HG02610 (cell line): Measurements from ENCODE around the gene ISCA2.
"Not testable (repeated sequence)": the region's sequence is repeated elsewhere in the genome, so short reads cannot be mapped to it uniquely, and the experiment has no call there.

Experiments used
- ATAC-seq: cut with Tn5 transposase; IDR thresholded peaks from one replicate; pipeline ENCODE4 v1.9.1; 2021; ENCODE audit warnings: mild to moderate bottlenecking, moderate library complexity; ENCODE audit not compliant: unreplicated experiment

ISCA2 gene

DNA sequence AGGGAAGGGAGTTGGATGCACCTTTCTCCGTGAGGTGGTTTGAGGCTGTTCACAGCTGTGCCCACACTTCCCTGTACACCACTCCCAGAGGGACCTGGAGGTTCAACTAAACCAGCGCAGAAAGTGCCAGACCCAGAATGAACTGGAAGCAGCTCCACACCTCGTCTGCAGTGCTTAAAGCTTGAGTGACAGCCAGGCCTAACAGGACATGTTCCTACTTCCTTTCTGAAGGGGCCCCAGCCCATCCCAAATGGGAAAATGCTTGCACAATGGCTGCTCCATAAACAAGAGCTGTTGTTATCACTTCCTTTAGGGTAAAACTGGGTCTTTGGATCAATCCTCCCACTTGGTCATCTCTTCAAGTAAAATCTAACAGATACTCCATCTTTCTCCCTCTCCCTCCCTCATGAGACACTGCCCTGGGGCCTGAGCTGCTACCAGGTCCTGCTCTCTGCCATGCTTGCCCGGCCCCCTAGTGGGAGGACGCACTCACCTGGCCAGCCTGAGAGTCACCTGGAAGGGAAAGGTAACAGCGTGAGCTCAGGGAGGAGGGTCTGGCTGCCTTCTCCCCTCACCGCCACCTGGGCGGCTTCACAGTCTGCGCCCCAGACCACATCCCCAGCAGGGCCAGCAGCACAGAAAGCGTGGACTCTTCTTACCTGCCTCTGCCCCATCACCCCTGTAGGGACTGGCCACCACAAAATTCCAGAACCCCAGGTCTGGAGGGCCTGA, 33.5 kb downstream of the ISCA2 start:
- ATAC-seq: no peak

DNA sequence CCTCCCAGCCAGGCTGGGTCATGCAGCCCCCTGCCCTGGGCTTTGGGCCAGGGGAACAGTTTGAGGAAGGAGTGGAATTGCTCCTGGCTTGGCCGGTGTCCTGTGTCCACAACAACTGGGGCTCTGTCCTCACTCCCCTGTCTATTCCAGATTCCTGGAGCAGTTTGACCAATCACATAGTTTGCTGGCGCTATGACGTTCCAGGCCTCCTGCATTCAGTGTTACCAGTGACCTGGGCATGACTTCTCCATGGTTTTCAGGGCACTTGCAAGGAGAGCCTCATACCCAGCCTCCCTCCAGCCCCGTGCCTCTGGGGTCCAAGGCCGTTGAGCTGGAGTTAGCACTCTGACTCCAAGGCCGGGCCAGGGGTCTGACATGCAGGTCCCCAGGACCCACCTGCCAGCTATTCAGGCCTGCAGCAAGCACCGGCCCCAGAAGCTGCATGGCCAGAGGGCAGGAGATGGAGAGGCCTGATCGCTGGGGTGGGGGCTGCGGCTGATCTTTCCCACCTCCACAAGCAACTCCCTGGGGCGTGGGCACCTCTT, 34.2 kb downstream of the ISCA2 start:
- ATAC-seq: no peak

DNA sequence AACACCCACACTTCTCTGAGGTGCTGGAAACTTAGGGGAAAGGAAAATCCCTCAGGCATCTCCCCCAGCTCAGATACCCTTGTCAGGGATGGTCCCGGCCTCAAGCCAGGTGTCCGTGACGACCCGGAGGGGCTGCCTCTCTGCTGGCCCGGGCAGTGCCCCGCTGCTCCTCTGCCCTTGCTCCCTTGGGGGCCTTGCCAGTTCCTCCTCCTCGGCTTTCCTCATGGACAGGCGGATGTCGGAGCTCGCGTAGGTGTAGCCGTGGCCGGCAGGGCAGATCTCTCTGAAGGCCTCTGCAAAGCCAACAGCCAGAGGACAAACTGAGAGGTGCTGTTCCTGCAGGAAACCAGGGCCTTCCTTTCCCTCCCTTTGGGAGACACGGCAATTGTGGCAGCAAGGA, 34.8 kb downstream of the ISCA2 start:
- no peak for ATAC-seq

- ATAC-seq: no peak
Observed at GRCh38 chr14:74528886-74529285, 35.3 kb downstream of the ISCA2 start.

DNA sequence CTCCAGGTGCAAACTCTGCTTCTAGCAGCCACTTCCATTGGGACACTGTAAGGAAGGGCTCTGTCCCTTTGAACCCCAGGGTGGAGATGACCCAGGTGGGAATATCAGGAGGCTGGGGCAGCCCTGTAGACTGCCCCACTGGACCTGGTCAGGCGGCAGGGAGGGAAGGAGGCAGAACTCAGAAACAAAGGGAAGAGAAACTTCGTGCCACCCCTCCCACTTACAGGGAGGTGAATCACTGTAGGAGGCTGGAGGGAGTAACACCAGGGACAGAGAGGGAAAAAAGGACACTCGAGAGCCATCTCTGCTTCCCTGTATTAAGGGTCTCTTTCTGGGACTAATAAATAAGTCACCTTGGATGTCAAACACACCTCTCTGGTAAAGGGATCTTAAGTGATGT, 37.4 kb downstream of the ISCA2 start:
- no peak for ATAC-seq

- ATAC-seq: no peak
Observed at GRCh38 chr14:74531467-74531866, 37.9 kb downstream of the ISCA2 start.

DNA sequence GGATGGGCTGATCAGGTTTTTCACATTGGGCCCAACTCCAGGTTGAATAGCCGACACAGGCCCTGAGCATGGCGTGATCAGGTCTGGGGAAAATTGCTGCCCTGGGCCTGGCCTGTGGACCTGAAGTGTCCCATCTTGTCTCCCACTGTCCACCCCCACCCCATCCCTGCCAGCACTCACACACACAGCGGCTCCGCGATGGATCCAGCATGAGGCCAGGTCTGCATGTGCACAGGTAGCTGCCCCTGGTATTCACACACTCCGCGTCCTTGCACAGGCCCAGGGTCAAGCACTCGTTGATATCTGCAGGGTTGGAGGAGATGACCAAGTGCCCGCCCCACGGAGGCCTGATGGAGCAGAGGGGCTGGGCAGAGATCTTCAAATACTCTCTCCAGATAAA, 38.7 kb downstream of the ISCA2 start:
- ATAC-seq: no peak

DNA sequence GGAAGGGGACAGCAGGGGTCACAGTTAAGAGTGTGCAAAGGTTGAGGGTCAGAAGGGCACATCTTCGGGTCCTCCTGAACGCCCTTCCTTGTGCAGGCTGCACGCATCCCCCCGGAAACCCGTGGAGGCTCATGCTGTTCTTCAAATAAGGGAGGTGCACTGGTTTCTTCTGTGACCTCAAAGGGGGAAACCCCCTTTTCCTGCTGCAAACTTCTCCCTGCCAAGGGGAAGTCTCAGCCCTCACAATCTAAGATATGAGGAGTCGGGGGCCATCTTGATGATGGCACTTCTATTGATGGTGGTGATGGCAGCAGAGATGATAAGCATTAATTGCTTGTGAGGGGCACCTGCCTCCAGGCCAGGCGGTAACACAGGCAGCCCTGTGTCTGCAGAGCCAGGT, 40.0 kb downstream of the ISCA2 start:
- no peak for ATAC-seq

- ATAC-seq: no peak
Observed at GRCh38 chr14:74535756-74536325, 42.3 kb downstream of the ISCA2 start.

- not testable (repeated sequence) for ATAC-seq
Observed at GRCh38 chr14:74536336-74536735, 42.8 kb downstream of the ISCA2 start.

DNA sequence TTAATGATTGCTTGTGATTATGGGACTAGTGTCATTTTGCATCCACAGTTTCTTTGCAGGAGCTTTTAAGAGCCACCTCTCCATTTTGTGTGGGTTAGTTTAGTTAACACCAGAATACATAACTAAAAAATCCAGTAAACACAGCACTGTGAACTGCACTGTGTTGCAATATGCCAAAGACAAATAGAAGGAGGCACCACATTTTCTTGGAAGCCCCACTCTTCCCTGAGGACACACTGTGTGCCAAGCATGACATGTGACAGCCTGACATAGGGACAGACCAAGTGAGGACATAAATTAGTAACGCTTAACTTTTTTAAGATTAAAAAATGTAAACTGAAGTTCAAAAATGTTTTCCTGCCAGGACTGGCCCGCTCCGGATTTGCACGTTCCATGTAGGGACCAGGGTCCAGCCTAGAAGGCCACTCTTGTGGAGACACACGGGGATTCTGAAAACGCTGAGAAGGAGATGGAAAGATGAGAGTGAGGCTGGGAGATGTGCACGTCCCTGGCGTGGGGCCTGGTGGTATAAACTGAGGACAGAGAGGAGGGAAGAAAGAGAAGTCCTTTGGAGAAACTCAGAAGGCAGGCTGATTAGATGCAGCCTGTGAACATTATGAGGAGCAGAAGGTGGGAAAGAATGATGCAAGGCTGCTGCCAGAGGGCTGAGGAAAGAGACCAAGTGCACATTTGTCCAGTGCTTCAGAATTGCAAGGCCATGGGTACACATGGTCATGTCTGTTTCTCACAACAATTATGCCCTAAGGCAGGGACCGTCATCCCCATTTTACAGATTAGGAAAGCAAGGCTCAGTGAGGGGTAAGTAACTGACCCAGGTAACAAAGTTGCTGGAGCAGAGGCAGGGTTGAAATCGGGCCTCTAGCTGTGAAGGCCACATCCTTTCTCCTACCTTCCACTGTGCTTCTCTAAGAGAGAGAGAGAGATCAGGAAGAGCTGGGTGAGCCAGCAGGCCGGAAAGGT, 45.1 kb downstream of the ISCA2 start:
- ATAC-seq: no peak

DNA sequence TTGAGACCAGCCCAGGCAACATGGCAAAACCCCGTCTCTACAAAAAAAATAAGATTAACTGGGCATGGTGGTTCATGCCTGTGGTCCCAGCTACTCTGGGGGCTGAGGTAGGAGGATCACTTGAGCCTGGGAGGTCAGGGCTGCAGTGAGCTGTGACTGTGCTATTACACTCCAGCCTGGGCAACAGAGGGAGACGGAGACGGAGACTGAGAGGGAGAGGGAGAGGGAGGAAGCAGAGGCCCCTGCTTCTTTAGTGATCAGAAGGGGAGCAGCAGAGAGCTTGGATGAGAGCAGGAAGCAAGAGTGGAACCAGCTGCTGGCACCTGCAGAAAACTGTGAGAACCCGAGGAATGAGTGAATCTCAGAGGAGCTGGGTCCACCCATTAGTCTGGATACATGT, 45.9 kb downstream of the ISCA2 start:
- no peak for ATAC-seq

DNA sequence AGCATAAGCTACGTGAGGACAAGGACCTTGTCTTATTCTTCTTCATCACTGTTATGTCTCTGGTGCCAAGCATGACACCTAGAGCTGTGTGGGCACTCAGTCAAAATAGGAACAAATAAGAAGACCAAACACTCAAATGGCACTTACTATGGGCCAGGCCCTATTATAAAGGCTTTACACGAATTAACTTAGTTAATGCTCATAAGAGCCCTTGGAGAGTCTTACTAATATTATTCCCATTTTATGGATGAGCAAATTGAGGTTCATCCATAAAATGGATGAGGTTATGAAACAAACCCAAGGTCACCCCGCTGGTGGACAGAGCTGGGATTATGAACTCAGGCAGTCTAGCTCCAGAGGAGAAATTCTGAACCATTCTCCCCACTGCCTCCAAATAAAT, 47.7 kb downstream of the ISCA2 start:
- ATAC-seq: no peak

DNA sequence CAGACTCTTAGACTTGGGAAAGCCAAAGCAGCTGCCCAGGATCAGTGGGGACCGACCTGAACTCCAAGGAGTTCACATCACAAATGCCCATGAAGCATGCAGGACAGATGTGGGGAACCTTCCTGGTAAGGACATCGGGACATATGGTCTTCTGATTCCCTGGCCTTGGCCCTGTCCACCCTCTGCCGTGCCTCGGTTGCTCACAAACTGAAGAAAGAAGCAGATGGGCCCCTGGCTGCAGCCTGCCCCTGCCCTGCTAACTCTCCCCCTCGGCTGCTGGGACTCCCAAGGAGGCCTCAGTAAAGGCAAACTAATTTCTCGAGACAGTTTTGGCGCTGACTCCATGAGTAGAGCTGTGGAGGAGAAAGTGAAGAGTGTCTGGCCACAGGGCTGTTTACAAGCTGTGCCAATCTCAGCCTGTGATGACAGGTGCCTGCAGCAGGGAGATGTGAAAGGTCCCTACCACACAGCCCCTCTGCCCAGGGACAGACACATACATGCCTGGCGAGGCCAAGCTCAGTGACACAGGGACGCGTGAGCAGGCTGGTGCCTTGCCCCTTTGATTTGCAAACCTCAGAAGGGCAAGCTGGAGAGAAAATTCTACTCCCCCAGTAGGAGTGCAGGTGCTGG, 48.6 kb downstream of the ISCA2 start:
- ATAC-seq: no peak

- ATAC-seq: no peak
Observed at GRCh38 chr14:74543771-74544438, 50.3 kb downstream of the ISCA2 start.

GRCh38 chr14:74545386-74545785, 51.8 kb downstream of the ISCA2 start:
- no peak for ATAC-seq

- no peak for ATAC-seq
Observed at GRCh38 chr14:74546416-74546815, 52.9 kb downstream of the ISCA2 start.
